CD8-positive, alpha-beta memory T cell (primary cell): Measurements from ENCODE around the gene MECR. TPM values are rescaled to one million over a fixed set of nuclear protein-coding genes. Genes with fewer than 3 reads are reported as not detected.
"Not testable (repeated sequence)": the region's sequence is repeated elsewhere in the genome, so short reads cannot be mapped to it uniquely, and the experiment has no call there.

Experiments used
- CTCF ChIA-PET: fragments of 350-600 bp; sonication (Branson Sonifier 250); formaldehyde crosslinking; loops from one replicate; lab custom pipeline; 2021; ENCODE audit warnings: antibody characterized with exemption; lab: Charles Lee
- POLR2A ChIA-PET: fragments of 350-600 bp; sonication (Branson Sonifier 250); formaldehyde crosslinking; loops from one replicate; lab custom pipeline; 2021; ENCODE audit warnings: antibody characterized with exemption; lab: Charles Lee
- DNase-seq, 5 donors: peaks; one replicate each; pipeline versions ENCODE4 v3.0.0 to v3.0.0-alpha.2; 2020 to 2022; ENCODE audit warnings: mixed read lengths in 1 of 5
- H3K27ac ChIP-seq: one replicate; pipeline ENCODE4 v1.7.0; 2013; ENCODE audit warnings: low read depth, mild to moderate bottlenecking, low read length, moderate library complexity
- H3K27me3 ChIP-seq: 2 replicates; pipeline ENCODE4 v1.7.0; 2013; ENCODE audit warnings: low read length, mild to moderate bottlenecking; ENCODE audit not compliant: insufficient read depth, poor library complexity, severe bottlenecking
- H3K36me3 ChIP-seq: 2 replicates; pipeline ENCODE4 v1.7.0; 2013; ENCODE audit warnings: mild to moderate bottlenecking, low read length, moderate library complexity; ENCODE audit not compliant: insufficient read depth
- H3K4me1 ChIP-seq: 2 replicates; pipeline ENCODE4 v1.7.0; 2013; ENCODE audit warnings: mild to moderate bottlenecking, low read length, moderate library complexity; ENCODE audit not compliant: insufficient read depth
- H3K4me3 ChIP-seq: 2 replicates; pipeline ENCODE4 v1.7.0; 2013; ENCODE audit warnings: mild to moderate bottlenecking, low read length
- H3K9me3 ChIP-seq: 2 replicates; pipeline ENCODE4 v1.7.0; 2013; ENCODE audit warnings: mild to moderate bottlenecking, low read length
- H3K27ac Mint-ChIP-seq, 8 donors: one replicate each; pipeline ENCODE4 v1.8.0; 2020 to 2021; ENCODE audit warnings: mixed read lengths in 8 of 8, mild to moderate bottlenecking in 6 of 8, inconsistent platforms in 3 of 8, moderate library complexity in 3 of 8
- H3K27me3 Mint-ChIP-seq, 2 donors: one replicate each; pipeline ENCODE4 v1.8.0; 2020 to 2021; ENCODE audit warnings: mixed read lengths in 2 of 2, mild to moderate bottlenecking in 1 of 2, moderate library complexity in 1 of 2
- H3K36me3 Mint-ChIP-seq, 3 donors: one replicate each; pipeline ENCODE4 v1.8.0; 2020 to 2021; ENCODE audit warnings: mixed read lengths in 3 of 3, inconsistent platforms in 1 of 3, mild to moderate bottlenecking in 1 of 3
- H3K4me1 Mint-ChIP-seq, 3 donors: one replicate each; pipeline ENCODE4 v1.8.0; 2020 to 2021; ENCODE audit warnings: mixed read lengths in 3 of 3, inconsistent platforms in 1 of 3, mild to moderate bottlenecking in 1 of 3
- H3K4me3 Mint-ChIP-seq, 7 donors: one replicate each; pipeline ENCODE4 v1.8.0; 2020 to 2021; ENCODE audit warnings: mixed read lengths in 7 of 7, mild to moderate bottlenecking in 6 of 7, moderate library complexity in 4 of 7, inconsistent platforms in 2 of 7
- H3K9me3 Mint-ChIP-seq, 5 donors: one replicate each; pipeline ENCODE4 v1.8.0; 2020 to 2022; ENCODE audit warnings: mixed read lengths in 5 of 5, mild to moderate bottlenecking in 3 of 5, moderate library complexity in 2 of 5, inconsistent platforms in 1 of 5
- polyA plus RNA-seq: library from polyadenylated mRNA; unstranded; fragments of 300-500 nt; fragmentation: Illumina TruSeq; gene quantifications from one replicate; pipeline ENCODE4 v1.2.3, GENCODE V29; 2021
- total RNA-seq, 2 experiments: library from RNA; stranded (reverse); gene quantifications; one replicate each; pipeline ENCODE4 v1.2.3, GENCODE V29; 2021

MECR gene
- total and polyA plus RNA-seq, 3 experiments from 2014 or later, result 14.5 to 41.1 (median 33.8) TPM

GRCh38 chr1:29230204-29230552 is 556 bp downstream of the MECR start:
- Histone ChIP-seq H3K4me3 (peak overlapping the region; percentile 91), H3K36me3 (no peaks in the 10 kb centered on the region), H3K4me1 (peaks cover 16% of the 10 kb centered on the region), H3K27ac (peak overlapping the region; percentile 78), H3K9me3 (no peaks in the 10 kb centered on the region), H3K27me3 (no peaks in the 10 kb centered on the region)
- peak overlapping the region; percentile 87 to 98 (median 95) for H3K4me3 Mint-ChIP-seq
- POLR2A ChIA-PET, result interaction anchor here (1.6 kb wide), 1 partner anchor 49 kb away, joined by 6 read pairs; the partner anchor contains the start of gene SRSF4
- H3K4me1 Mint-ChIP-seq, result peaks cover 17 to 23% (median 23%) of the 10 kb centered on the region in 3 donors
- peaks cover 0 to 10% (median 1%) of the 10 kb centered on the region in 3 donors for H3K36me3 Mint-ChIP-seq
- peak overlapping the region; percentile 79 to 99 (median 95) for H3K27ac Mint-ChIP-seq
- CTCF ChIA-PET, result no interaction called here
- DNase-seq, result no peak
- H3K27me3 Mint-ChIP-seq, result no peaks in the 10 kb centered on the region
- H3K9me3 Mint-ChIP-seq, result no peaks in the 10 kb centered on the region

GRCh38 chr1:29227511-29227910 is 3.2 kb downstream of the MECR start:
- no peak for DNase-seq
- no peaks in the 10 kb centered on the region for H3K9me3 ChIP-seq
- no peak overlapping the region for H3K27ac ChIP-seq
- Mint-ChIP-seq H3K4me3 (peak overlapping the region in 2 of 7 donors; percentile 27 to 50), H3K4me1 (peaks cover 17 to 23% (median 23%) of the 10 kb centered on the region in 3 donors), H3K27me3 (no peaks in the 10 kb centered on the region), H3K9me3 (no peaks in the 10 kb centered on the region), H3K27ac (peak overlapping the region in 2 of 8 donors; percentile 26 to 60), H3K36me3 (peaks cover 0 to 18% (median 0%) of the 10 kb centered on the region in 3 donors)
- H3K4me1 ChIP-seq, result peaks cover 16% of the 10 kb centered on the region
- POLR2A ChIA-PET, result no interaction called here
- H3K36me3 ChIP-seq, result no peaks in the 10 kb centered on the region
- CTCF ChIA-PET, result no interaction called here
- no peak overlapping the region for H3K4me3 ChIP-seq
- no peaks in the 10 kb centered on the region for H3K27me3 ChIP-seq

- Histone ChIP-seq H3K9me3 (no peaks in the 10 kb centered on the region), H3K36me3 (no peaks in the 10 kb centered on the region), H3K27ac (no peak overlapping the region), H3K27me3 (no peaks in the 10 kb centered on the region), H3K4me1 (peaks cover 9% of the 10 kb centered on the region), H3K4me3 (no peak overlapping the region)
- Mint-ChIP-seq H3K9me3 (no peaks in the 10 kb centered on the region), H3K27me3 (no peaks in the 10 kb centered on the region), H3K27ac (no peak overlapping the region), H3K4me1 (peaks cover 8 to 11% (median 10%) of the 10 kb centered on the region in 3 donors), H3K36me3 (peaks cover 0 to 21% (median 4%) of the 10 kb centered on the region in 3 donors), H3K4me3 (no peak overlapping the region)
- POLR2A ChIA-PET, result no interaction called here
- CTCF ChIA-PET, result interaction anchor here (1.1 kb wide), 1 partner anchor 43 kb away, joined by 3 read pairs; the partner anchor contains the start of gene SRSF4
- DNase-seq, result no peak
Measured at GRCh38 chr1:29225361-29225760, 5.4 kb downstream of the MECR start.

GRCh38 chr1:29224356-29224837 is 6.3 kb downstream of the MECR start:
- Mint-ChIP-seq H3K27me3 (no peaks in the 10 kb centered on the region), H3K9me3 (no peaks in the 10 kb centered on the region), H3K27ac (peak overlapping the region in 3 of 8 donors; percentile 6 to 33 (median 29)), H3K4me1 (peaks cover 0 to 1% (median under 1%) of the 10 kb centered on the region in 3 donors), H3K36me3 (peaks cover 0 to 23% (median 4%) of the 10 kb centered on the region in 3 donors), H3K4me3 (no peak overlapping the region)
- Histone ChIP-seq H3K36me3 (no peaks in the 10 kb centered on the region), H3K4me3 (no peak overlapping the region), H3K4me1 (no peaks in the 10 kb centered on the region), H3K27ac (no peak overlapping the region), H3K27me3 (no peaks in the 10 kb centered on the region), H3K9me3 (no peaks in the 10 kb centered on the region)
- ChIA-PET POLR2A (no interaction called here), CTCF (interaction anchor here (1.1 kb wide), 1 partner anchor 42 kb away, joined by 3 read pairs; the partner anchor contains the start of gene SRSF4)
- DNase-seq, result no peak

GRCh38 chr1:29223521-29223920 is 7.2 kb downstream of the MECR start:
- peaks cover 0 to 23% (median 4%) of the 10 kb centered on the region in 3 donors for H3K36me3 Mint-ChIP-seq
- Histone ChIP-seq H3K4me3 (no peak overlapping the region), H3K9me3 (no peaks in the 10 kb centered on the region), H3K36me3 (no peaks in the 10 kb centered on the region), H3K27ac (no peak overlapping the region), H3K4me1 (no peaks in the 10 kb centered on the region), H3K27me3 (no peaks in the 10 kb centered on the region)
- H3K4me3 Mint-ChIP-seq, result no peak overlapping the region
- no peaks in the 10 kb centered on the region for H3K9me3 Mint-ChIP-seq
- ChIA-PET POLR2A (no interaction called here), CTCF (no interaction called here)
- no peak overlapping the region for H3K27ac Mint-ChIP-seq
- DNase-seq, result no peak
- H3K27me3 Mint-ChIP-seq, result no peaks in the 10 kb centered on the region
- no peaks in the 10 kb centered on the region for H3K4me1 Mint-ChIP-seq

GRCh38 chr1:29222686-29223085 is 8.0 kb downstream of the MECR start:
- no peak for DNase-seq
- Mint-ChIP-seq H3K36me3 (peaks cover 0 to 25% (median 4%) of the 10 kb centered on the region in 3 donors), H3K9me3 (no peaks in the 10 kb centered on the region), H3K4me1 (no peaks in the 10 kb centered on the region), H3K27me3 (no peaks in the 10 kb centered on the region), H3K27ac (peak overlapping the region in 1 of 8 donors; percentile 19), H3K4me3 (no peak overlapping the region)
- no peak overlapping the region for H3K4me3 ChIP-seq
- POLR2A ChIA-PET, result no interaction called here
- H3K4me1 ChIP-seq, result no peaks in the 10 kb centered on the region
- no peak overlapping the region for H3K27ac ChIP-seq
- H3K27me3 ChIP-seq, result no peaks in the 10 kb centered on the region
- H3K36me3 ChIP-seq, result no peaks in the 10 kb centered on the region
- CTCF ChIA-PET, result no interaction called here
- no peaks in the 10 kb centered on the region for H3K9me3 ChIP-seq

GRCh38 chr1:29222260-29222659 is 8.5 kb downstream of the MECR start:
- H3K9me3 ChIP-seq, H3K4me3 ChIP-seq, H3K27ac ChIP-seq, H3K36me3 ChIP-seq, H3K9me3 Mint-ChIP-seq, H3K4me1 ChIP-seq, CTCF ChIA-PET, H3K4me1 Mint-ChIP-seq, DNase-seq, H3K27me3 Mint-ChIP-seq, H3K4me3 Mint-ChIP-seq, H3K27me3 ChIP-seq, POLR2A ChIA-PET: not testable (repeated sequence)
- peak overlapping the region in 1 of 8 donors; percentile 19 for H3K27ac Mint-ChIP-seq
- peaks cover 0 to 28% (median 4%) of the 10 kb centered on the region in 3 donors for H3K36me3 Mint-ChIP-seq

- Histone ChIP-seq H3K36me3 (no peaks in the 10 kb centered on the region), H3K9me3 (no peaks in the 10 kb centered on the region), H3K27me3 (no peaks in the 10 kb centered on the region), H3K27ac (no peak overlapping the region), H3K4me1 (no peaks in the 10 kb centered on the region), H3K4me3 (no peak overlapping the region)
- Mint-ChIP-seq H3K27me3 (no peaks in the 10 kb centered on the region), H3K4me3 (no peak overlapping the region), H3K9me3 (no peaks in the 10 kb centered on the region), H3K27ac (peak overlapping the region in 3 of 8 donors; percentile 4 to 50 (median 18)), H3K36me3 (peaks cover 0 to 31% (median 4%) of the 10 kb centered on the region in 3 donors), H3K4me1 (no peaks in the 10 kb centered on the region)
- CTCF ChIA-PET, result no interaction called here
- POLR2A ChIA-PET, result no interaction called here
- no peak for DNase-seq
Measured at GRCh38 chr1:29221296-29221695, 9.4 kb downstream of the MECR start.
